ENCODE measurements around the gene MIPOL1.

The MIPOL1 gene

DNA sequence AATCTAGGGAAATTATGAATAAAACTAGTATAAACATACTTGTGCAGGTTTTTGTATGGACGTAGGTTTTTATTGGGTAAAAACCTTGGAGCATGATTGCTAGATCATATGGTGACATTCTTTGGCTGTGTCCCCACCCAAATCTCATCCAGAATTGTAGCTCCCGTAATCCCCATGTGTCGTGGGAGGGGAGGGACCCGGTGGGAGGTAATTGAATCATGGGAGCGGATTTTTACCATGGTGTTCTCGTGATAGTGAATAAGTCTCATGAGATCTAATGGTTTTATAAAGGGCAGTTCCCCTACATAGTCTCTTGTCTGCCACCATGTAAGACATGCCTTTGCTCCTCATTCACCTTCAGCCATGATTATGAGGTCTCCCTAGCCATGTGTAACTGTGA is 276.5 kb downstream of the MIPOL1 start:
- Histone ChIP-seq H3K4me3 (ENCODE audit: low read depth, low read length) (no peak overlapping the region), H3K36me3 (ENCODE audit: insufficient read depth, low read length) (no peaks in the 10 kb centered on the region), H3K79me2 (ENCODE audit: control insufficient read depth, insufficient read depth, low read length, unreplicated experiment) (no peaks in the 10 kb centered on the region), H2AFZ (ENCODE audit: low read length, unreplicated experiment) (no peak overlapping the region), H3K27me3 (ENCODE audit: insufficient read depth, low read length) (no peaks in the 10 kb centered on the region), H3K27ac (ENCODE audit: low read depth, low read length) (no peak overlapping the region), H3K4me1 (ENCODE audit: control insufficient read depth, insufficient read depth, low read length, unreplicated experiment) (no peaks in the 10 kb centered on the region)

- no peaks in the 10 kb centered on the region for H3K27me3 ChIP-seq (ENCODE audit: insufficient read depth, low read length)
- no peak overlapping the region for H3K27ac ChIP-seq (ENCODE audit: low read depth, low read length)
- H3K79me2 ChIP-seq (ENCODE audit: control insufficient read depth, insufficient read depth, low read length, unreplicated experiment), result no peaks in the 10 kb centered on the region
- no peaks in the 10 kb centered on the region for H3K36me3 ChIP-seq (ENCODE audit: insufficient read depth, low read length)
- no peaks in the 10 kb centered on the region for H3K4me1 ChIP-seq (ENCODE audit: control insufficient read depth, insufficient read depth, low read length, unreplicated experiment)
- no peak overlapping the region for H3K4me3 ChIP-seq (ENCODE audit: low read depth, low read length)
- H2AFZ ChIP-seq (ENCODE audit: low read length, unreplicated experiment), result no peak overlapping the region
Observed at GRCh38 chr14:37480446-37481290, 282.9 kb downstream of the MIPOL1 start.

- no peaks in the 10 kb centered on the region for H3K4me1 ChIP-seq (ENCODE audit: control insufficient read depth, insufficient read depth, low read length, unreplicated experiment)
- H3K4me3 ChIP-seq (ENCODE audit: low read depth, low read length), result no peak overlapping the region
- no peaks in the 10 kb centered on the region for H3K79me2 ChIP-seq (ENCODE audit: control insufficient read depth, insufficient read depth, low read length, unreplicated experiment)
- H2AFZ ChIP-seq (ENCODE audit: low read length, unreplicated experiment), result no peak overlapping the region
- H3K36me3 ChIP-seq (ENCODE audit: insufficient read depth, low read length), result no peaks in the 10 kb centered on the region
- no peak overlapping the region for H3K27ac ChIP-seq (ENCODE audit: low read depth, low read length)
- H3K27me3 ChIP-seq (ENCODE audit: insufficient read depth, low read length), result no peaks in the 10 kb centered on the region
Observed at GRCh38 chr14:37482428-37482827, 284.7 kb downstream of the MIPOL1 start.

DNA sequence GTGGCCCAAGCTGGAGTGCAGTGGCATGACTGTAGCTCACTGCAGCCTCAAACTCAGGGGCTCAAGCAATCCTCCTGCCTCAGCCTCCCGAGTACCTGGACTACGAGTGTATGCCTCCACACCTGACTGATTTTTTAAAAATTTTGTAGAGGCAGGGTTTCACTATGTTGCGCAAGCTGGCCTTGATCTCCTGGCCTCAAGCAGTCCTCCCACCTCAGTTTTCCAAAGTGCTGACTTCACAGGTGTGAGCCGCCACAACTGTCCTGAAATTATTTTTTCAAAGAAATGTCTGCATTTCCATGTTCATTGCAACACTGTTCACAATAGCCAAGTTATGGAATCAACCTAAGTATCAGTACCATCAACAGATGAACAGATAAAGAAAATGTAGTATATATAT is 285.9 kb downstream of the MIPOL1 start:
- Histone ChIP-seq H2AFZ (ENCODE audit: low read length, unreplicated experiment) (no peak overlapping the region), H3K4me3 (ENCODE audit: low read depth, low read length) (no peak overlapping the region), H3K27ac (ENCODE audit: low read depth, low read length) (no peak overlapping the region), H3K4me1 (ENCODE audit: control insufficient read depth, insufficient read depth, low read length, unreplicated experiment) (no peaks in the 10 kb centered on the region), H3K79me2 (ENCODE audit: control insufficient read depth, insufficient read depth, low read length, unreplicated experiment) (no peaks in the 10 kb centered on the region), H3K36me3 (ENCODE audit: insufficient read depth, low read length) (no peaks in the 10 kb centered on the region), H3K27me3 (ENCODE audit: insufficient read depth, low read length) (no peaks in the 10 kb centered on the region)

- Histone ChIP-seq H3K27ac (ENCODE audit: low read depth, low read length) (no peak overlapping the region), H2AFZ (ENCODE audit: low read length, unreplicated experiment) (no peak overlapping the region), H3K36me3 (ENCODE audit: insufficient read depth, low read length) (no peaks in the 10 kb centered on the region), H3K4me3 (ENCODE audit: low read depth, low read length) (no peak overlapping the region), H3K27me3 (ENCODE audit: insufficient read depth, low read length) (no peaks in the 10 kb centered on the region), H3K79me2 (ENCODE audit: control insufficient read depth, insufficient read depth, low read length, unreplicated experiment) (no peaks in the 10 kb centered on the region), H3K4me1 (ENCODE audit: control insufficient read depth, insufficient read depth, low read length, unreplicated experiment) (no peaks in the 10 kb centered on the region)
Observed at GRCh38 chr14:37490607-37491006, 292.9 kb downstream of the MIPOL1 start.

DNA sequence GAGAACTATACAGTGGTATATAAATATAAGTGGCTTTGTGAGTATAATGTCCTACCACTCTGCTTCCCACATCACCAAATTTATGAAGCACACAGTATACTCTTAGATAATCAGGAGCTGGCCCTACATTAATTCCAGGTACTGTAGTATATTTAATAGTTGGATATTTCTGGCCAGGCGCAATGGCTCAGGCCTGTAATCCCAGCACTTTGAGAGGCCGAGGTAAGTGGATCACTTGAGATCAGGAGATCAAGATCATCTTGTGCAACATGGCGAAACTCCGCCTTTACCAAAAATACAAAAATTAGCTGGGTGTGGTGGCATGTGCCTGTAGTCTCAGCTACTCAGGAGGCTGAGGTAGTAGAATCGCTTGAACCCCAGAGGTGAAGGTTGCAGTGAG is 293.3 kb downstream of the MIPOL1 start:
- H3K36me3 ChIP-seq (ENCODE audit: insufficient read depth, low read length), result no peaks in the 10 kb centered on the region
- no peaks in the 10 kb centered on the region for H3K4me1 ChIP-seq (ENCODE audit: control insufficient read depth, insufficient read depth, low read length, unreplicated experiment)
- H3K27me3 ChIP-seq (ENCODE audit: insufficient read depth, low read length), result no peaks in the 10 kb centered on the region
- no peaks in the 10 kb centered on the region for H3K79me2 ChIP-seq (ENCODE audit: control insufficient read depth, insufficient read depth, low read length, unreplicated experiment)
- H2AFZ ChIP-seq (ENCODE audit: low read length, unreplicated experiment), result no peak overlapping the region
- H3K27ac ChIP-seq (ENCODE audit: low read depth, low read length), result no peak overlapping the region
- no peak overlapping the region for H3K4me3 ChIP-seq (ENCODE audit: low read depth, low read length)

- Histone ChIP-seq H2AFZ (ENCODE audit: low read length, unreplicated experiment) (no peak overlapping the region), H3K4me3 (ENCODE audit: low read depth, low read length) (no peak overlapping the region), H3K27me3 (ENCODE audit: insufficient read depth, low read length) (no peaks in the 10 kb centered on the region), H3K36me3 (ENCODE audit: insufficient read depth, low read length) (no peaks in the 10 kb centered on the region), H3K79me2 (ENCODE audit: control insufficient read depth, insufficient read depth, low read length, unreplicated experiment) (no peaks in the 10 kb centered on the region), H3K4me1 (ENCODE audit: control insufficient read depth, insufficient read depth, low read length, unreplicated experiment) (no peaks in the 10 kb centered on the region), H3K27ac (ENCODE audit: low read depth, low read length) (no peak overlapping the region)
Observed at GRCh38 chr14:37493606-37494005, 295.9 kb downstream of the MIPOL1 start.

DNA sequence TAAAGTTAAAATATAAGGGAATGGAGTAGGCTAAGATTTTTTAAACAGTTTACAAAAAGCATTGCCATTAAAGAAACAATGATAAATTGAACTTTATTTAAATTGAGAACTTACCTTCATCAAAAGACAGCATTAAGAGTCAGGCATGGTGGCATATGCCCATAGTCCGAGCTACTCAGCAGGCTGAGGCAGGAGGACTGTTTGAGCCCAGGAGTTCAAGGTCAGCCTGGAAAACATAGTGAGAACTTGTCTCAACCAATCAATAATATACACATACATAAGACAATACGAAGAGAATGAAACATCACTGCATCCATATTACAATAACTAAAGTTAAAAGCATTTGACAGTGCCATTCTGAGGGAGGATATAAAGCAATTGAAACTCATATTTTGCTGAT is 299.7 kb downstream of the MIPOL1 start:
- Histone ChIP-seq H3K4me1 (ENCODE audit: control insufficient read depth, insufficient read depth, low read length, unreplicated experiment) (no peaks in the 10 kb centered on the region), H3K79me2 (ENCODE audit: control insufficient read depth, insufficient read depth, low read length, unreplicated experiment) (no peaks in the 10 kb centered on the region), H3K4me3 (ENCODE audit: low read depth, low read length) (no peak overlapping the region), H2AFZ (ENCODE audit: low read length, unreplicated experiment) (no peak overlapping the region), H3K36me3 (ENCODE audit: insufficient read depth, low read length) (no peaks in the 10 kb centered on the region), H3K27ac (ENCODE audit: low read depth, low read length) (no peak overlapping the region), H3K27me3 (ENCODE audit: insufficient read depth, low read length) (no peaks in the 10 kb centered on the region)

GRCh38 chr14:37501877-37502276 is 304.1 kb downstream of the MIPOL1 start:
- Histone ChIP-seq H3K27ac (ENCODE audit: low read depth, low read length) (no peak overlapping the region), H3K79me2 (ENCODE audit: control insufficient read depth, insufficient read depth, low read length, unreplicated experiment) (no peaks in the 10 kb centered on the region), H3K36me3 (ENCODE audit: insufficient read depth, low read length) (no peaks in the 10 kb centered on the region)

DNA sequence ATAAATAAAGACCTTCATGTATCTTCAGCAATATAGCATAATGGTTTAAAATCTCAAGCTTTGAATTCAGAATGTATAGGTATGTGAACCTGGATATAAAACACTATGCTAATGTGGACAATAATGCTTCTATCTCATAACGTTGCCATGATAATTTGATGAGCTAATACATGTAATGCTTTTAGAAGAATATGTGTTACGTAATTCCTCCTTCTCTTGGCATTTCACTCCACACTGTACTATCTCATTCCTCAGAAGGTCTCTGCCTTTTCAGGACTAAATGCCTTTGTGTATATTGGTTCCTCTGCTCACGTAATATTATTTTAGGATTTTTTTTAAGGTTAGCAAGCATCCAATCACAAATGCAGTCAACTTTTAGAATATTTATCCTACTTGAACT is 310.8 kb downstream of the MIPOL1 start:
- no peak overlapping the region for H3K27ac ChIP-seq (ENCODE audit: low read depth, low read length)
- no peaks in the 10 kb centered on the region for H3K79me2 ChIP-seq (ENCODE audit: control insufficient read depth, insufficient read depth, low read length, unreplicated experiment)
- H3K4me3 ChIP-seq (ENCODE audit: low read depth, low read length), result no peak overlapping the region
- H3K36me3 ChIP-seq (ENCODE audit: insufficient read depth, low read length), result no peaks in the 10 kb centered on the region
- H2AFZ ChIP-seq (ENCODE audit: low read length, unreplicated experiment), result no peak overlapping the region
- no peaks in the 10 kb centered on the region for H3K4me1 ChIP-seq (ENCODE audit: control insufficient read depth, insufficient read depth, low read length, unreplicated experiment)
- no peaks in the 10 kb centered on the region for H3K27me3 ChIP-seq (ENCODE audit: insufficient read depth, low read length)

More at GRCh38 chr14:37501877-37502276, 304.1 kb downstream of the MIPOL1 start:
- Histone ChIP-seq H3K4me1 (ENCODE audit: control insufficient read depth, insufficient read depth, low read length, unreplicated experiment) (no peaks in the 10 kb centered on the region), H2AFZ (ENCODE audit: low read length, unreplicated experiment) (no peak overlapping the region), H3K4me3 (ENCODE audit: low read depth, low read length) (no peak overlapping the region), H3K27me3 (ENCODE audit: insufficient read depth, low read length) (no peaks in the 10 kb centered on the region)

- Histone ChIP-seq H2AFZ (ENCODE audit: low read length, unreplicated experiment) (no peak overlapping the region), H3K27me3 (ENCODE audit: insufficient read depth, low read length) (no peaks in the 10 kb centered on the region), H3K36me3 (ENCODE audit: insufficient read depth, low read length) (no peaks in the 10 kb centered on the region), H3K79me2 (ENCODE audit: control insufficient read depth, insufficient read depth, low read length, unreplicated experiment) (no peaks in the 10 kb centered on the region), H3K4me3 (ENCODE audit: low read depth, low read length) (no peak overlapping the region), H3K27ac (ENCODE audit: low read depth, low read length) (no peak overlapping the region), H3K4me1 (ENCODE audit: control insufficient read depth, insufficient read depth, low read length, unreplicated experiment) (no peaks in the 10 kb centered on the region)
Observed at GRCh38 chr14:37512173-37512572, 314.4 kb downstream of the MIPOL1 start.

Measured in ACC112 (cell line).